GM12878 (cell line): ENCODE measurements around the gene SAMD3. TPM values are rescaled to one million over a fixed set of nuclear protein-coding genes. Genes with fewer than 3 reads are reported as not detected.

Experiments used
- ATAC-seq: fragments of 200-7000 bp; cut with Tn5 transposase; 3 replicates; pipeline ENCODE4 v1.9.1; 2020; ENCODE audit warnings: mild to moderate bottlenecking, moderate library complexity
- BruUV-seq: library from RNA; stranded (reverse); fragments of 400-500 nt; replicated peaks from 2 replicates; lab custom pipeline; 2021; lab: Mats Ljungman, UMichigan
- CTCF ChIA-PET: fragments of 300-600 bp; sonication (Branson Sonifier 250); formaldehyde crosslinking; extraction: SDS; loops from one replicate; lab custom pipeline; 2021; ENCODE audit warnings: inconsistent platforms; lab: Yijun Ruan, JAX
- POLR2A ChIA-PET: fragments of 350-600 bp; formaldehyde crosslinking; extraction: SDS; loops from one replicate; lab custom pipeline; 2021; ENCODE audit warnings: inconsistent platforms; lab: Charles Lee
- RAD21 ChIA-PET: fragments of 300-600 bp; sonication (Branson Sonifier 250); formaldehyde crosslinking; loops from one replicate; lab custom pipeline; 2023; ENCODE audit warnings: antibody characterized with exemption; ENCODE audit not compliant: unreplicated experiment; lab: Charles Lee
- SMC1A ChIA-PET: fragments of 300-600 bp; sonication (Branson Sonifier 250); formaldehyde crosslinking; loops from one replicate; lab custom pipeline; 2023; ENCODE audit not compliant: unreplicated experiment, uncharacterized antibody; lab: Charles Lee
- DNase-seq: peaks from one replicate; pipeline ENCODE4 v3.0.0-alpha.2; 2011; ENCODE audit warnings: low read depth, low spot score
- FAIRE-seq: peaks from 3 replicates; lab custom pipeline; 2011; peaks lifted over from hg19 to GRCh38; lab: Jason Lieb, UNC
- H2AFZ ChIP-seq: 2 replicates; pipeline ENCODE4 v1.6.0; 2011; ENCODE audit warnings: low read depth, low read length, control low read depth; ENCODE audit not compliant: control insufficient read depth
- H3K27ac ChIP-seq: 2 replicates; pipeline ENCODE4 v1.5.1; 2011; ENCODE audit warnings: control low read depth; ENCODE audit not compliant: control insufficient read depth, insufficient read depth
- H3K27me3 ChIP-seq, 2 experiments: replicated peaks in 1 of 2; 2 replicates each; pipeline versions ENCODE4 v1.6.0 to v1.6.1; 2011; ENCODE audit warnings: low read length in 1 of 2; ENCODE audit not compliant: control insufficient read depth in 2 of 2, insufficient read depth in 2 of 2
- H3K36me3 ChIP-seq, 2 experiments: 2 replicates each; pipeline ENCODE4 v1.5.1; 2011; ENCODE audit warnings: low read length in 1 of 2; ENCODE audit not compliant: control insufficient read depth in 2 of 2, insufficient read depth in 2 of 2
- H3K4me1 ChIP-seq: 2 replicates; pipeline ENCODE4 v1.6.1; 2011; ENCODE audit warnings: mild to moderate bottlenecking, low read length, moderate library complexity, mixed read lengths; ENCODE audit not compliant: control insufficient read depth, insufficient read depth
- H3K4me2 ChIP-seq: 2 replicates; pipeline ENCODE4 v1.6.0; 2011; ENCODE audit warnings: control low read depth; ENCODE audit not compliant: control insufficient read depth, insufficient read depth
- H3K4me3 ChIP-seq: fragments of 200-600 bp; sonication (generic); 2 replicates; pipeline ENCODE4 v1.5.1; 2016
- H3K79me2 ChIP-seq: 2 replicates; pipeline ENCODE4 v1.6.0; 2011; ENCODE audit warnings: low read length; ENCODE audit not compliant: control insufficient read depth, insufficient read depth
- H3K9ac ChIP-seq: 2 replicates; pipeline ENCODE4 v1.8.0; 2011; ENCODE audit warnings: low read length, control low read depth, mixed read lengths; ENCODE audit not compliant: control insufficient read depth, insufficient read depth
- H3K9me3 ChIP-seq: replicated peaks from 3 replicates; pipeline ENCODE4 v1.5.1; 2011; ENCODE audit warnings: mild to moderate bottlenecking, low read length; ENCODE audit not compliant: control insufficient read depth, insufficient read depth
- H4K20me1 ChIP-seq: 2 replicates; pipeline ENCODE4 v1.6.0; 2011; ENCODE audit not compliant: control insufficient read depth, insufficient read depth
- POLR2AphosphoS5 ChIP-seq: IDR thresholded peaks from 2 replicates; pipeline ENCODE4 v1.6.1; 2011; ENCODE audit warnings: mild to moderate bottlenecking, low read length, inconsistent platforms
- ZNF24 ChIP-seq: fragments of 450-650 bp; IDR thresholded peaks from 2 replicates; pipeline ENCODE4 v1.6.1; 2017; ENCODE audit warnings: antibody characterized with exemption, mild to moderate bottlenecking
- WGBS: methylation state at CpG from one replicate; pipeline ENCODE4 v1.1.6; 2016; ENCODE audit warnings: low lambda C conversion rate; ENCODE audit not compliant: insufficient replicate concordance, insufficient coverage; ENCODE audit errors: missing lambda C conversion rate; 5-methylcytosine and 5-hydroxymethylcytosine counted together
- in situ Hi-C: fragments of 300-500 bp; cut with MboI; formaldehyde crosslinking; loops from 9 replicates; pipeline ENCODE4 v1.14.3; 2018; ENCODE audit warnings: mixed read lengths
- intact Hi-C: fragments of 100-400 bp; cut with micrococcal nuclease; formaldehyde crosslinking; loops from one replicate; pipeline ENCODE4 v1.14.2; 2022; ENCODE audit not compliant: unreplicated experiment
- polyA plus RNA-seq, 11 experiments: library from polyadenylated mRNA; depleted of rRNA in 4 of 11; unstranded in 6 of 11; stranded (reverse) in 5 of 11; fragments of >200 nt; fragmentation: Nextera tagmentation in 4 of 11; fragmentation: Illumina TruSeq in 1 of 11; extraction: Ambion mirVana in 4 of 11; extraction: Trizol in 1 of 11; gene quantifications; 1 replicate in 1 of 11; 2 replicates in 10 of 11; pipeline versions ENCODE4 v1.2.1 to v1.2.3, GENCODE V29; 2011 to 2016; ENCODE audit warnings: inconsistent platforms in 2 of 11, missing spikeins in 2 of 11, low read depth in 1 of 11
- total RNA-seq, 4 experiments: library from RNA; depleted of rRNA in 3 of 4; stranded (reverse); fragments of >200 nt in 3 of 4; fragmentation: Illumina TruSeq in 1 of 4; extraction: Trizol in 1 of 4; gene quantifications; 2 replicates each; pipeline versions ENCODE4 v1.2.1 to v1.2.3, GENCODE V29; 2013 to 2021
- TF ChIP-seq, protein P1 (sequence below): IDR thresholded peaks from 2 replicates; pipeline ENCODE4 v1.6.1; 2011; ENCODE audit warnings: borderline replicate concordance, low read depth, mild to moderate bottlenecking, moderate library complexity, low read length; ENCODE audit not compliant: insufficient read depth, poor library complexity, severe bottlenecking

Gene SAMD3
- total and polyA plus RNA-seq, 10 of the 15 experiments (the other 5 are each of a cell fraction or from before 2014, with no cell fraction given): 0.04 to 2.3 (median 0.39) TPM; not detected in 2

DNA sequence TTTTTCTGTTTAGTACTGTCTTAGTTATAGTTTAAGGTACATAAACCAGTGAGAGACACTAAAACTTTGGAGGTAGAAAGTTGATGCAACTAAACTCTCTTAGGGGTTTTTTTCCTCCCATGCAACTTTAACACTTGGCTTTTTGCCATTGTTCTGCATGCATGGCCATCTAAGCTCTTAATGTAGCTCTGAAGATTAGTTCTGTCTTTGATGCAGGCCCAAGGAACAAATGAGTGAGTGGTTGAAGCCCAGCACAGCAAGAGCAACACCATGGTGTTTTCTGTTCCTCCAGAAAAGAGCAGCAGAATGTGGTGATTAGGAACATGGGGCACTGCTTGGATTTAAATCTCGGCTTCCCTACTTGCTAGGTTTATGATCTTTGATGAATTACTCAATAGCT lies 115.0 kb downstream of the SAMD3 start:
- no peak overlapping the region for H3K9ac ChIP-seq
- FAIRE-seq: no peak

More for the DNA sequence above, 115.0 kb downstream of the SAMD3 start:
- no peaks in the 10 kb centered on the region for H3K79me2 ChIP-seq
- H3K27me3 ChIP-seq: no peaks in the 10 kb centered on the region
- RAD21 ChIA-PET: interaction anchor here (1.2 kb wide), 1 partner anchor 9 kb away, joined by 3 read pairs; no protein-coding TSS in a partner anchor
- POLR2A ChIA-PET: interaction anchor here (1.2 kb wide), 1 partner anchor 10 kb away, joined by 5 read pairs; no protein-coding TSS in a partner anchor
- peaks cover 9% of the 10 kb centered on the region for H3K4me1 ChIP-seq
- intact Hi-C loops (no loop called here), in situ Hi-C loops (no loop called here)
- SMC1A ChIA-PET: interaction anchor here (0.6 to 2.5 kb wide), 13 partner anchors 8 to 633 kb away, joined by 3 to 21 read pairs (median 3); no protein-coding TSS in a partner anchor
- DNase-seq (no peak), ATAC-seq (no peak; the same call in 1 of the 3 replicates)
- TF ChIP-seq ZNF24 (0 out of 2 replicates have a peak, but pooled peaks have one; percentile 22), POLR2AphosphoS5 (no peak)
- TF ChIP-seq, protein P1, sequence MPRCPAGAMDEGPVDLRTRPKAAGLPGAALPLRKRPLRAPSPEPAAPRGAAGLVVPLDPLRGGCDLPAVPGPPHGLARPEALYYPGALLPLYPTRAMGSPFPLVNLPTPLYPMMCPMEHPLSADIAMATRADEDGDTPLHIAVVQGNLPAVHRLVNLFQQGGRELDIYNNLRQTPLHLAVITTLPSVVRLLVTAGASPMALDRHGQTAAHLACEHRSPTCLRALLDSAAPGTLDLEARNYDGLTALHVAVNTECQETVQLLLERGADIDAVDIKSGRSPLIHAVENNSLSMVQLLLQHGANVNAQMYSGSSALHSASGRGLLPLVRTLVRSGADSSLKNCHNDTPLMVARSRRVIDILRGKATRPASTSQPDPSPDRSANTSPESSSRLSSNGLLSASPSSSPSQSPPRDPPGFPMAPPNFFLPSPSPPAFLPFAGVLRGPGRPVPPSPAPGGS: no peak
- H3K9me3 ChIP-seq: no peaks in the 10 kb centered on the region
- H2AFZ ChIP-seq: no peak overlapping the region
- H3K36me3 ChIP-seq: no peaks in the 10 kb centered on the region; a peak in 2 of 4 replicates
- no peak overlapping the region for H3K4me3 ChIP-seq
- H4K20me1 ChIP-seq: no peaks in the 10 kb centered on the region
- CTCF ChIA-PET: interaction anchor here (0.9 to 1.4 kb wide), 3 partner anchors 8 to 25 kb away, joined by 3 read pairs; no protein-coding TSS in a partner anchor
- no peak overlapping the region for H3K27ac ChIP-seq
- no peak overlapping the region for H3K4me2 ChIP-seq
- no TSS peak for BruUV-seq
- WGBS: 95% methylated on average over 1 of the region's 1 CpG
